Ishikawa (cell line): ENCODE measurements around the gene RETREG3.

Experiments
- EGR1 ChIP-seq: IDR thresholded peaks from 2 replicates; pipeline ENCODE4 v1.6.1; 2012
- EP300 ChIP-seq: IDR thresholded peaks from 2 replicates; pipeline ENCODE4 v1.6.1; 2012; ENCODE audit warnings: borderline replicate concordance
- NFIC ChIP-seq: IDR thresholded peaks from 2 replicates; pipeline ENCODE4 v1.6.1; 2012
- RAD21 ChIP-seq: IDR thresholded peaks from 2 replicates; pipeline ENCODE4 v1.6.1; 2012; ENCODE audit warnings: low read depth
- USF1 ChIP-seq: IDR thresholded peaks from 2 replicates; pipeline ENCODE4 v1.6.1; 2012
- YY1 ChIP-seq: IDR thresholded peaks from 2 replicates; pipeline ENCODE4 v1.6.1; 2012; ENCODE audit warnings: low read depth
- ZBTB7A ChIP-seq: IDR thresholded peaks from 2 replicates; pipeline ENCODE4 v1.6.1; 2012; ENCODE audit warnings: low read depth

DNA sequence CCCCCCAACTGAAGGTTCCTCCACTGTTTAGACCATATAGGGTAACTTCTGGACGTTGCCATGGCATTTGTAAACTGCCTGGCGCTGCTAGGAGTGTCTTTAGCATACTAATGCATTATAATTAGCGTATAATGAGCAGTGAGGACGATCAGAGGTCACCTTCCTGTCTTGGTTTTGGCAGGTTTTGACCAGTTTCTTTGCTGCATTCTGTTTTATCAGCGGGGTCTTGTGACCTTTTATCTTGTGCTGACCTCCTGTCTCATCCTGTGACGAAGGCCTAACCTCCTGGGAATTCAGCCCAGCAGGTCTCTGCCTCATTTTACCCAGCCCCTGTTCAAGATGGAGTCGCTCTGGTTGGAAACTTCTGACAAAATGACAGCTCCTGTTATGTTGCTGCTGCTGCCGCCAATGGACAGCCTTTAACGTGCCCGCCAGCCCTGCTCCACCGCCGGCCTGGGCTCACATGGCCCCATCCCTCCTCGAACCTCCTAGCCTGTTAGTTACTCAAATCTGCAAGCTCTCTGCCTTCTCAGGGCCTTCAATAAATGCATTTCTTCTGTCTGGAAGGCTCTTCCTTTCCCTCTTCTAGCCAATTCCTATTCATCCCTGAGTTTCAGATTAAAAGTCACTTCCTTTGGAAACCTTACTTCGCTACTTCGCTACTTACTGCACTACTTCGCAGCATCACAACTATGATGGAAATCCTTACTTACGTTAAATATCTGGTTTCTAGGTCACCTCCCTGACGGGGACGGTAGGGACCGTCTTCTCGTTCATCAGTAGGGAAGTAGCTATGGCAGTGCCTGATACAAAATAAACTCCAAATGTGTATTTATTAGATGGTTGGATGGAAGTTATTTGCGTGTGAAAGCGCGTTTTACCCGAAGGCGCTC, 73.8 kb downstream of the RETREG3 start:
- no peak for TF ChIP-seq EGR1
- no peak for TF ChIP-seq USF1
- no peak for TF ChIP-seq NFIC
- no peak for TF ChIP-seq EP300
- no peak for TF ChIP-seq YY1
- no peak for TF ChIP-seq RAD21
- no peak for TF ChIP-seq ZBTB7A
